ENCODE results near the gene RHBDL3.
"Not testable (repeated sequence)": the region's sequence is repeated elsewhere in the genome, so short reads cannot be mapped to it uniquely, and the experiment has no call there.

Gene RHBDL3

GRCh38 chr17:32261417-32261736, 4.3 kb upstream of the RHBDL3 start:
- no peak for TF ChIP-seq ZNF274 (IDR thresholded peaks at IDR 0.05; ENCODE audit: low read depth, low read length)
- no peak overlapping the region for H3K4me3 ChIP-seq (ENCODE audit: low read length)

DNA sequence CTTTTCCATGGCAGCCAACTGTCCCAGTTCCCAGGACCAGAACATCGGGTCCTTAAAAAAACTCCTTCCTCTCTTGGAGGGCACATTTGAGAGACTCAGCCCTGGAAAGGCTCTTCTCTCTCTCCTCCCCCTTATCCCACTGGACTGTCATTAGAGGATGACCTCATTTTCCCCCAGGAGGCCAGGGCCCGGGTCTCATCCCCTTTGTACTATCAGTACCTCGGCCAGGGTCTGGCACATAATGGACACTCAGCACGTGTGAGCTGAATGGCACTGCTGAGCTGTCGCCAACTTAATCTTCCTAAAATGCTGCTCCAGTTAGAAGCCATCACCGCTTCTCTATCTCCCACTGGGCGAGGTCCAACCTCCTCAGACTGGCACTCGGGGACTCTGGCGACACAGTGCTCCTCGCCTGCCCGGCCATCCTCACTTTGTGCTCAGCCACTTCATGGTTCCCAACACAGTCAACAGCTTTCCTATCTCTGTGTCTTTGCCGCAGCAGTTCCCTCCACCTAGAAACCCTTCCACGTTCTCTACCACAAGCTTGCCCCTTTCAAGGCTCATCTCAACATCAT, 3.6 kb upstream of the RHBDL3 start:
- TF ChIP-seq ZNF274 (IDR thresholded peaks at IDR 0.05; ENCODE audit: low read depth, low read length): no peak
- no peak overlapping the region for H3K4me3 ChIP-seq (ENCODE audit: low read length)

DNA sequence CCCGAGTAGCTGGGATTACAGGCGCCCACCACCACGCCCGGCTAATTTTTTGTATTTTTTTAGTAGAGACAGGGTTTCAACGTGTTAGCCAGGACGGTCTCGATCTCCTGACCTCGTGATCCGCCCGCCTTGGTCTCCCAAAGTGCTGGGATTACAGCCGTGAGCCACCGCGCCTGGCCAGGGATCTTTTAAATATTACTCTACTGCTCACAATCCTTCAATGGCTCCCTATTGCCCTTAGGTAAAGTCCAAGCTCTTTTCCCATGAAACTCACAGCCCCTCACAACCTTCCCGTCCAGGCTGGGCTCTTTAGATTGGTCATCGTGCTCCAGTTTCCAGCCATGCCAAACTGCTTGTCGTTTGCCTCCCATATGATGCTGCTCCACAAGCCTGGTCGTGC, 2.1 kb upstream of the RHBDL3 start:
- not testable (repeated sequence) for H3K4me3 ChIP-seq (ENCODE audit: low read length)

- TF ChIP-seq ZNF274 (IDR thresholded peaks at IDR 0.05; ENCODE audit: low read depth, low read length): no peak
- no peak overlapping the region for H3K4me3 ChIP-seq (ENCODE audit: low read length)
Measured at GRCh38 chr17:32264140-32264799, 1.4 kb upstream of the RHBDL3 start.

GRCh38 chr17:32264823-32265191, 825 bp upstream of the RHBDL3 start:
- no peak for TF ChIP-seq ZNF274 (IDR thresholded peaks at IDR 0.05; ENCODE audit: low read depth, low read length)
- H3K4me3 ChIP-seq (ENCODE audit: low read length): no peak overlapping the region

DNA sequence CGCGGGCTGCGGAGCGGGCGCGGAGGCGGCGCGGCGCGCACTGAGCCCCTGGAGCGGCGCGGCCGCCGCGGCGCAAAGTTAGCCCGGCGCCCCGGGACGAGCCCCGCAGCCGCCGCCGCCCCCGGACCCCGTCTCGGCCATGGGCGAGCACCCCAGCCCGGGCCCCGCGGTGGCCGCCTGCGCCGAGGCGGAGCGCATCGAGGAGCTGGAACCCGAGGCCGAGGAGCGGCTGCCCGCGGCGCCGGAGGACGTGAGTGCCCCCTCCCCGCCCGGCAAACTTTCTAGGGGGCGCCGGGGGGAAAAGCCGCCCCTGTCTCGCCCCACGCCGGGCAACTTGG, 388 bp downstream of the RHBDL3 start:
- peak overlapping the region; percentile 50 for H3K4me3 ChIP-seq (ENCODE audit: low read length)
- no peak for TF ChIP-seq ZNF274 (IDR thresholded peaks at IDR 0.05; ENCODE audit: low read depth, low read length)

- no peak for TF ChIP-seq ZNF274 (IDR thresholded peaks at IDR 0.05; ENCODE audit: low read depth, low read length)
- H3K4me3 ChIP-seq (ENCODE audit: low read length): peak overlapping the region; percentile 50
Measured at GRCh38 chr17:32266389-32267301, 1.0 kb downstream of the RHBDL3 start.

DNA sequence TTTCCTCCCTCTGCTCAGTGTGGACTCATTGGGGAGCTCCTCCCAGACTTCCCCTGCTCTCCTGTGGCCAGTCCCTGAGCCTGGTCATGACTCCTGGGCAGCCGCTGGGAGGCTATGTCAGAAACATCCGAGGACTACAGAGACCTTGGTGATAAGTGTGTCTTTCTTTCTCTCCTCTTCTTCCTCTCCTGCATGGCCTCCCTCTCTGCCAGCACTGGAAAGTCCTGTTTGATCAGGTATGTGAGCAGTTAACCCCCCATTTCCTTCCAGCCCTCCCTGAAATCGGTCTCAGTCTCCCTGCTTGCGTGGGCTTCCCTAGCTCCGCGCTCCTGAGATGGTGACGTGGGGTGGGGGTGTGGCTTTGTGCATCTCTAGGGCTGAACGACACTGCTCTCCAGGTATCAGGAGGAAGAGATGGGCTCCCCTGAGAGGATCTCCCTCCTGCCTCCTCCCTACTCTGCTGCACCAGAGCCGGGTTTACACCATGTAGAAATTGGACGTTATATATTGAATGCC, 2.1 kb downstream of the RHBDL3 start:
- TF ChIP-seq ZNF274 (IDR thresholded peaks at IDR 0.05; ENCODE audit: low read depth, low read length): no peak
- H3K4me3 ChIP-seq (ENCODE audit: low read length): no peak overlapping the region

DNA sequence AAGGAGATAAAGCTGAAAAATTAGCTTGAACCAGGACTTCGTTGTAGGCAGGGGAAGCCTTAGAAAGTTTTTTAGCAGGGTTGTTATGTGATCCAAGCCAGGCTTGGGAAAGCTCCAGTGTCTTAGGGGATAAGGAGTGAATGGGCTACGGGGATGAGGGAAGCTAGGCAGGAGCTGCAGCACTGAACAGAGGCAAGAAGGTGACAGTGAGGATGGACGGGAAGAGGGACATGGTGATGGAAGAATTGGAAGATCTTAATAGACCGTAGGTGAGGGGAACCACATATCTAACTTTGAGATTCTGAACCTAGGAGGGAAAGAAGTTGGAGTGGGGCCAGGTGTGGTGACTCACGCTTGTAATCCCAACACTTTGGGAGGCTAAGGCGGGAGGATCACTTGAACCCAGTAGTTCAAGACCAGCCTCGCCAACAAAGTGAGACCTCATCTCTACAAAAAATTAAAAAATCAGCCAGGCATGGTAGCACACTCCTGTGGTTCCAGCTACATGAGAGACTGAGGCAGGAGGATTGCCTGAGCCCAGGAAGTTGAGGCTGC, 3.2 kb downstream of the RHBDL3 start:
- no peak overlapping the region for H3K4me3 ChIP-seq (ENCODE audit: low read length)
- no peak for TF ChIP-seq ZNF274 (IDR thresholded peaks at IDR 0.05; ENCODE audit: low read depth, low read length)

- TF ChIP-seq ZNF274 (IDR thresholded peaks at IDR 0.05; ENCODE audit: low read depth, low read length): no peak
- no peak overlapping the region for H3K4me3 ChIP-seq (ENCODE audit: low read length)
Measured at GRCh38 chr17:32269377-32269776, 3.7 kb downstream of the RHBDL3 start.

- TF ChIP-seq ZNF274 (IDR thresholded peaks at IDR 0.05; ENCODE audit: low read depth, low read length): no peak
- H3K4me3 ChIP-seq (ENCODE audit: low read length): no peak overlapping the region
Measured at GRCh38 chr17:32271844-32272243, 6.2 kb downstream of the RHBDL3 start.

- TF ChIP-seq ZNF274 (IDR thresholded peaks at IDR 0.05; ENCODE audit: low read depth, low read length): no peak
- H3K4me3 ChIP-seq (ENCODE audit: low read length): no peak overlapping the region
Measured at GRCh38 chr17:32274101-32274500, 8.5 kb downstream of the RHBDL3 start.

GRCh38 chr17:32274643-32275042, 9.0 kb downstream of the RHBDL3 start:
- H3K4me3 ChIP-seq (ENCODE audit: low read length): no peak overlapping the region
- no peak for TF ChIP-seq ZNF274 (IDR thresholded peaks at IDR 0.05; ENCODE audit: low read depth, low read length)

GRCh38 chr17:32275060-32276042, 9.7 kb downstream of the RHBDL3 start:
- TF ChIP-seq ZNF274 (IDR thresholded peaks at IDR 0.05; ENCODE audit: low read depth, low read length): no peak
- no peak overlapping the region for H3K4me3 ChIP-seq (ENCODE audit: low read length)

All from GM08714 (cell line).